GM13976 (cell line): ENCODE measurements around the gene KRTAP2-1.
"Not testable (repeated sequence)": the region's sequence is repeated elsewhere in the genome, so short reads cannot be mapped to it uniquely, and the experiment has no call there.

ENCODE experiments used
- DNase-seq: peaks from one replicate; pipeline ENCODE4 v3.0.0; 2012; ENCODE audit warnings: low spot score
- CTCF ChIP-seq: IDR thresholded peaks from 2 replicates; pipeline ENCODE4 v1.5.1; 2012; ENCODE audit warnings: borderline replicate concordance, mild to moderate bottlenecking; ENCODE audit not compliant: insufficient read depth; ENCODE audit errors: extremely low read depth, missing control alignments, control extremely low read depth
- in situ Hi-C: fragments of 300-500 bp; cut with MboI; formaldehyde crosslinking; loops from one replicate; pipeline ENCODE4 v1.12.0; 2022; ENCODE audit warnings: low sequenced_read_pairs, mixed read lengths, inconsistent platforms; ENCODE audit not compliant: unreplicated experiment

The KRTAP2-1 gene

GRCh38 chr17:41063449-41063848 is 16.3 kb upstream of the KRTAP2-1 start:
- no peak for DNase-seq
- in situ Hi-C loops, result no loop called here
- TF ChIP-seq CTCF, result no peak

GRCh38 chr17:41061964-41062363 is 14.8 kb upstream of the KRTAP2-1 start:
- no peak for TF ChIP-seq CTCF
- in situ Hi-C loops, result no loop called here
- no peak for DNase-seq

GRCh38 chr17:41060052-41060604 is 13.0 kb upstream of the KRTAP2-1 start, which contains the start of gene KRTAP2-3:
TSS of gene KRTAP2-3 (minus strand) at chr17:41060114. CDS start at chr17:41060050, 64 bp downstream.
- in situ Hi-C loops, result no loop called here
- DNase-seq, result no peak
- no peak for TF ChIP-seq CTCF

- DNase-seq, in situ Hi-C loops: not testable (repeated sequence)
Measured at GRCh38 chr17:41059276-41060051, 12.3 kb upstream of the KRTAP2-1 start.

- no peak for DNase-seq
- in situ Hi-C loops, result no loop called here
- no peak for TF ChIP-seq CTCF
Measured at GRCh38 chr17:41058741-41059140, 11.6 kb upstream of the KRTAP2-1 start.

GRCh38 chr17:41057547-41057946 is 10.4 kb upstream of the KRTAP2-1 start:
- DNase-seq, result no peak
- in situ Hi-C loops, result no loop called here
- TF ChIP-seq CTCF, result no peak

GRCh38 chr17:41055130-41055529 is 8.0 kb upstream of the KRTAP2-1 start, which contains the start of gene KRTAP2-2:
TSS of gene KRTAP2-2 (minus strand) at chr17:41055230. CDS start at chr17:41055211, 19 bp downstream.
- DNase-seq, in situ Hi-C loops: not testable (repeated sequence)

GRCh38 chr17:41054556-41054955 is 7.4 kb upstream of the KRTAP2-1 start:
- in situ Hi-C loops, DNase-seq: not testable (repeated sequence)
